KOPT-K1 (cell line): ENCODE measurements around the gene UBXN6.

Experiments used
- H3K27ac ChIP-seq: fragments of 200-600 bp; sonication (generic); 2 replicates; pipeline ENCODE4 v1.5.1; 2016; ENCODE audit warnings: antibody characterized with exemption, mild to moderate bottlenecking, low read depth, low read length; ENCODE audit not compliant: poor library complexity, severe bottlenecking
- H3K36me3 ChIP-seq: fragments of 200-600 bp; sonication (generic); 2 replicates; pipeline ENCODE4 v1.5.1; 2017; ENCODE audit warnings: antibody characterized with exemption, mild to moderate bottlenecking, low read length, moderate library complexity; ENCODE audit not compliant: insufficient read depth
- H3K9me3 ChIP-seq: fragments of 200-600 bp; sonication (generic); 2 replicates; pipeline ENCODE4 v1.5.1; 2017; ENCODE audit warnings: antibody characterized with exemption, low read length, mild to moderate bottlenecking; ENCODE audit not compliant: insufficient read depth, poor library complexity, severe bottlenecking

UBXN6 gene

DNA sequence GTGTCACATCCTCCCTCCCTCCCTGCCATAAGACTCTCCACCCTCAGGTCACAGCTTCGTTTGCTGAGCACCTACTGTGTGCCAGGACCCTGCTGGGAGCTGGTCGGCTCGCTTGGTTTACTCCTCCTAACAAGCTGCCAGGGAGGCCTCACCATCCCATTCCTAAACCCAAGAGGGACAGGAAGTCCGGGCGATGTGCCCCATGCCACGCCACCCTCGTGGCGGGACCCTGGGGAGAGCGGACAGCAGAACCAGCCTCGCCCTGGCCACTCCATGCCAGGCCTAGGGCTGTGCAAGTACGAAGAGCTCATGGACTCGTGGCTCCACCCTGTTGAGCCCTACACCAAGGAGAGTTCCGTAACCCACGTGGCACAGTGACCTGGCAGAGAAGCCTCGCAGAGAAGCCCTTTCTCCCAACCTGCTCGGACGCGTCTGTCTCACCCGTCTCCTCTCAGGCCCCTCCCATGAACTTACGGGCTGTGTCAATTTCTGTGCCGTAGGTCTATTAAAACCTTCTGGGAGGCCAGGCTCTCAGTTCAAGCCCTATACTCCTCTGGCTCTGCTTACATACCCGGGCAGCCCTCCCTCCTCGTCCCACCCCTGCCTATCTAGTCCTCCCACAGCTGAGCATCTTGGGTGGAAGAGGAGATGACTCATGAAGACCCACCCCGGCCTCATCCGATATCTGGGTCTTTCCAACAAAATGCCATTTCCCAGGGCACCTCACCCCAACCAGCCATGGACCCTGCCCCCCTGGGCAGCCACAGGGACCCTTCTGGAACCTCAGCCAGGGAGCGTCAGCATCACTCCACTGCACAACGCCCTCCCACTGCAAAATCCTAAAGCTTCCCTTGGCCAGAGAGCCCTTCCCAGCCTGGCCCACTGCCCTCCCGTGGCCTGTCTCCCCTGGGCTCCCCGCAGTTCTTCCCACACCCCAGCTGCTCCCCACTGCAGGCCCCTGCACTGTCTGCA lies 2.6 kb downstream of the UBXN6 start:
- Histone ChIP-seq H3K27ac (no peak overlapping the region), H3K36me3 (peaks cover 32% of the 10 kb centered on the region), H3K9me3 (no peaks in the 10 kb centered on the region)

DNA sequence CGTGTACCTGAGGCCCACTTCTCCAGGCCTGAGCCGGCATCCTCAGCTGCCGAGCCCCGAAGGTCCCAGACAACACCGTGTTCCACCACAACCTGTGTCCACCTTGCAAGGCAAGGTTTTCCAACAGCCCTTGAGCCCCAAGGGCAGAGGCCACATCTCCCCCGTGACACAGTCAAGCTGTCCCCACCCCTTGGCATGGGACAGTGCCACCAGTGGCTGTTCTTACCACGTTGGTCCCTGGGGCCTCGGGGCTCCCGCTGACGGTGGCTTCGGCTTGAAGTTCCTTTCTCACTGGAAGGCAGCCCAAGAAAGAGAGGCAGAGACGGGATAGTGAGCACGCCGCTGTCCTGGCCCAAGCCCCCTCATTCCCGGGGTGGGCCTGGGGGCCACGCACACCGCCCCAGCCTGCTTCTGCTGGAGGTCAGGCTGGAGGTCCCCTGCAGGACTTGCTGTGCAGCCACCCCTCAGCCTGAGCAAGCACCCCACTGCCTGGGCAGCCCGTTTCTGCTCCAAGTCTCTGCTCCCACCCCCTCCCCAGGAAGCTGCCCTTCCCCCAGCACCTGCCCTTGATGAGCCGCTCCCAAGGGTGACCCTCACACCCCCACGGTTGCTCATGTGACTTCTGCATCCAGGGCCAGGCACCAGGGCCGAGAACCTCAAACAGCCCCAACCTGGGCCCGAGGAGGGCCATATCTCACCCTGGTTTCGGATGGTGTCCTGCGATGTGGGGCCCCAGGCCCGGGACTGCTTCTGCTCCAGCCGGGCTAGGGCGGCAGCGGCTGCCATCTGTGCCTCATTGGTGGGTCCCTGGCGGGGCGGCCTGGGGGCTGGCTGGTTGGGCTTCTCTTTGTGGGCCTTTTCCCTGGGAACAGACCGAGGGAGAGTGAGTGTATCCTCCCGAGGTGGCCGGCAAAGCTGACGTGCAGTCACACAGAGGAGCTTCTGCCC lies 4.1 kb downstream of the UBXN6 start:
- Histone ChIP-seq H3K9me3 (no peaks in the 10 kb centered on the region), H3K27ac (no peak overlapping the region), H3K36me3 (peaks cover 47% of the 10 kb centered on the region)

DNA sequence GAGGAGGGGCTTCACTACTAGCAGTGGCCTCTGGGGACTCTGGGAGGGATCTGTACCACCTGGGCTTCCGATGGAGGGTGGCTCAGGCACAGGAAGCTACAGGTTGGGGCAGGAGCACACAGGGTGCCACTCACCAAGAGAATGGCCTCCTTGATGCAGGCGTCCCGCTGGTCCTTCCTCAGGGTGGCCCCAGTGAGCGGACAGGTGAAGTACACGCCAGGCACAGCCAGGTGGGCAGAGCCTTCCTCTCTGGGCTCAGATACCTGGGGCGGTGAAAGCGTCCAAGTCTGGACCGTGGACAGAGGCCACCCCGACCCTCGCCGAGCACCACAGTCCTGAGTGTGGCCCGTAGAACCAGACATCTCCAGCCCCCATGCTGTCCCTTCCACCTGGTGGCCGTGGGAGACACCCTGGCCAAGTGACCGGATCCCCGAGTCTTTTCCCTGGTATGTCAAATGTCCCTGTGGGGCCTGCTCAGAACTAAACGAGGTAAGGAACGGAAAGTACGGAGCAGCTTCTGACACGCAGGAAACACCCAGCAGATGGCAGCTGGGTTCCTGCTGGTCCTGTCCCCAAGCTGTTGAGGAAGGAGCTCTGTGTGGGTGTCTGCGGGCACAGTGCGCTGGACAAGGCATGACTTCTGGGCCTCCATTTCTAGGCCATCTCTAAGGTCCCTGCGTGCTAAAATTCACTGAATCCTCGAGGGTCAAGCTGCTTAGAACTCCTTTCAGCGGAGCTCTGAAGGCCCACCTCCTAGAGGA lies 5.2 kb downstream of the UBXN6 start:
- Histone ChIP-seq H3K9me3 (no peaks in the 10 kb centered on the region), H3K27ac (no peak overlapping the region), H3K36me3 (peaks cover 58% of the 10 kb centered on the region)

DNA sequence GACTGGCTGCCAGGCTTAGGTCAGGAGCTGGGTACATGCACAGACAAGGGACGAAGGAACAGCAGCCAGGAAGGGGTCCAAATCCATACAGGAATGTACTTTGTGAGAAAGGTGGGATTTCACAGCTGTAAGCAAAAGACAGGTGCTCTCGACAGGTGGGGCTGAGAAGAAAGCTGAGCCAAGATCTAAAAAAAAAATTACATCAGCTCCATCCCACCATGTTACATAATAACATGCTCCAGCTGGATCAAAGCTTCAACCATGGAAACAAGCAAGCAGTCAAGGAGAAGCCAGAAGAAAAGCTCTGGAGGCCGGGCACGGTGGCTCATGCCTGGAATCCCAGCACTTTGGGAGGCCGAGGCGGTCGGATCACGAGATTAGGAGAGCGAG lies 8.0 kb downstream of the UBXN6 start:
- H3K9me3 ChIP-seq, result no peaks in the 10 kb centered on the region
- peaks cover 86% of the 10 kb centered on the region for H3K36me3 ChIP-seq
- no peak overlapping the region for H3K27ac ChIP-seq

DNA sequence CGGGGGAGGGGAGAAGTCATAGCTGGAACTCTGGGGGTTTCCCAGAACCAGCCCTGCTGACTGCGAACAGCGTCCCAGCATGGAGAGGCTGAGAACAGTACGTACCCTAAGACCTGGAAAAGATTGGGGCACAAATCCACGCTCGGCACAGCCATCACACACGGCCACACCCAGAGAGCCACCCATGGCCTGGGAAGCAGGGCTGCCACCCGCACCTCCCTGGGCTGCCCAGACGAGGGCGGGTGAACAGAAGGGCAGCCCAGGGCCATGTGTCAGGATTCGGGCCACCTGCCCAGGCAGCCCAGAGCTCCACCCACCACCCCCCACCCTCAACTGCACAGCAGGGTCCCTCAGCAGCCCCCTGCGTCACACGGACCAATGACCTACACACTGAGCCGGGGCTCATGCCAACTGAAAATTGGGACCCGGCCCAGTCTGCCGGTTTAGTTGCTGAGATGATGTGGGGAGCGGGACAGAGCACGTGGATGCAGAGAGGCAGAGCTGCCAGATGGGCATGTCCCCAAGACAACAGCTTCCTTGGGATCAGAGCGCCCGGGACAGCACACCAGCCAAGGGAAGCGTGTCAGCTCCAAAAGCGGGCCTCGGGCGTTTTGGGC lies 8.5 kb downstream of the UBXN6 start:
- no peak overlapping the region for H3K27ac ChIP-seq
- H3K9me3 ChIP-seq, result no peaks in the 10 kb centered on the region
- peaks cover 91% of the 10 kb centered on the region for H3K36me3 ChIP-seq

DNA sequence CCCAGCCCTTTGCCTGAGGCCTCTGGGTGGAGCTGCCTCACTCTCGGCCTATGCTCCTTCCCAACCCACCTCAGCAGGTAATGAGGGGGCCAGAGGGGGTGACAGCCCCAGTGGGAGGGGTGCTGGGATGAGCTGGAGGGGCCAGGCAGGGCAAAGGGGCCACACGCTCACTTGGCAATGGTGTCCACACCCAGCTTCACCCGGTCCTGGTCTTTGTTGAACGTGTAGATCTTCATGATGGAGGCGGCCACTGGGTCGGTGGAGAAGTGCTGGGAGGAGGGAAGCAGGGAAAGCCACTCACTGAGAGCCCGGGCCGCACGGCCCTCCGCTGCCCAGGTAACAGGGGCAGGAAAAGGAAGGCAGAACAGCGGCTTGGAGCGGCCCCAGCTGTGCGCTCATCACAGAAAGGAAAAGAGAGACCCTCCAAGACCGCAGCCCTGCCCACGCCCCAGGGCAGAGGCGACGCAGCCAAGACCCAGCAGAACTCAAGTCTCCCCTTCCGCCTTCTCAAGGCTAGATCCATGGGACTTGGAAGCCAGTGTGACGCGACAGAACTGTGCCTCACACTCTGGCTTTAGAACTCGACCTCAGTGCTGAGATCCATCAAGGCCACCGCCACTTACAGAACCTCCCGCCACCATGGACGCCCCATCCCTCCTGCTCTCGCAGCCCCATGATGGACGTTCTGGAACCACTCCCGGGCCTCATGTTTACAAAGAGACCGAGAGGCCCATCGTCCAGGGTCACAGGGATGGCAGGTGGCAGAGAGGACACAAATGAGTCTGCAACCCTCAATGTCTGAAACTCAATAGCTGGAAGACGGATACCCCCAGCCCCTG lies 9.2 kb downstream of the UBXN6 start:
- Histone ChIP-seq H3K36me3 (peaks cover 93% of the 10 kb centered on the region), H3K27ac (no peak overlapping the region), H3K9me3 (no peaks in the 10 kb centered on the region)

DNA sequence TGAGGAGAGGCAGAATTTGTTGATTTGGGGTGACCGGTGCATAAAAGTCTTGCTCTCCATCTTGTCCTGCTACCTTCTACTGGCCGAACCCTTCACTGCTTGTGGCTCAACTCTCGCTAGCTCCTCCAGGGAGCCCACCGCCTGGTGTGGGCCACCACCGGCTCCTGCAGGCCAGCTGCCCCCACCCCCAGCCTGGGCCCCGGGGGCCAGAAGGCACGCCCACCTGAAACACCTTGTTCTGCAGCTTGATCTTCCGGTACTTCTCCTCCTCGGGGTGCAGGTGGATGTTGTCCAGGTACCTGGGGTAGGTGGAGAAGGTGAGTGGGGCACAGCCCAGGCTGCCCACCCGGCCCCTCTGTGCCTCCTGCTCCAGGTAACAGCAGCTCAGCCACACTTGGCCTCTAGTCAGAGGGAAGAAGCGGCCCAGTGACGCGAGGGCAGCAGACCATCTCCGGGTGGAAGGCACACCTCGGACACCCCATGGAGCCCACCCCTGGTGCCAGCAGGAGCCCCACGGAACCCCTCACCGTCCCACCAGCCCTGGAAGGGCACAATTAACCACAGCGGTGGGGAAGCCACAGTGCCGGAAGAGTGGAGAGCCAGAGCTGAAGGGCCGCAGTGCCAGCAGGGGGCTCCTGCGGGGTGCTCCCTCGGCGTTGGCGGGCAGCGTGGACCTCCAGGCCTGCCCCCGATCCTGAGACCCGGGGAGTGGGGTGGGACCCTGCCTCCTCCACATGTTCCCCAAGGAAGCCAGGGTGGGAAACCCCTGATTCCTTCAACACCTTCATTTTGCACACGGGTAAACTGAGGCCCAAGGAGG lies 10.1 kb downstream of the UBXN6 start:
- Histone ChIP-seq H3K36me3 (peaks cover 93% of the 10 kb centered on the region), H3K27ac (no peak overlapping the region), H3K9me3 (no peaks in the 10 kb centered on the region)

DNA sequence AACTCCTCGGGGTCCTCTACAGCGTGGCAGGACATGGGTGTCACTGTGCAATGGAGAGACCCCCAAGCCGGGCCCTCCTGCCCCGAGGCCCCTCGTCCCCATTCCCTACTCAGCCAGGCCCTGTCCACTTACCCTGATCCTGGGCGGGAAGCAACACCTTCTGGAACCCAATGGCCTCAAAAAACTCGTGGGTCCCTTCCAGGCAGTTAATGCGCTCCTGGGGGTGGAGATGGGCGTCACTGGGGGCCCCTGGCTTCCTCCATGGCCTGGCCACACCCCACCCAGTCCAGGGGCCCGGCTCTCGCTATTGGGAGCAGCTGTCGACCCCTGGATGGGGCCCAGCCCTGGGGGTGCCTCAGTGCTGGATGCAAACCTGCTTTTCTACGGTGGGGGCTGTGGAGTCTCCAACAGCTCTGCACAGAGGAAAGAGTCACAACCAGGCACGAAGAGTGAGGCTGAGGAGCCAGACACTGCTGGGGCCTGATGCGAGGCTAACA lies 10.8 kb downstream of the UBXN6 start:
- Histone ChIP-seq H3K36me3 (peaks cover 93% of the 10 kb centered on the region), H3K27ac (no peak overlapping the region), H3K9me3 (no peaks in the 10 kb centered on the region)

DNA sequence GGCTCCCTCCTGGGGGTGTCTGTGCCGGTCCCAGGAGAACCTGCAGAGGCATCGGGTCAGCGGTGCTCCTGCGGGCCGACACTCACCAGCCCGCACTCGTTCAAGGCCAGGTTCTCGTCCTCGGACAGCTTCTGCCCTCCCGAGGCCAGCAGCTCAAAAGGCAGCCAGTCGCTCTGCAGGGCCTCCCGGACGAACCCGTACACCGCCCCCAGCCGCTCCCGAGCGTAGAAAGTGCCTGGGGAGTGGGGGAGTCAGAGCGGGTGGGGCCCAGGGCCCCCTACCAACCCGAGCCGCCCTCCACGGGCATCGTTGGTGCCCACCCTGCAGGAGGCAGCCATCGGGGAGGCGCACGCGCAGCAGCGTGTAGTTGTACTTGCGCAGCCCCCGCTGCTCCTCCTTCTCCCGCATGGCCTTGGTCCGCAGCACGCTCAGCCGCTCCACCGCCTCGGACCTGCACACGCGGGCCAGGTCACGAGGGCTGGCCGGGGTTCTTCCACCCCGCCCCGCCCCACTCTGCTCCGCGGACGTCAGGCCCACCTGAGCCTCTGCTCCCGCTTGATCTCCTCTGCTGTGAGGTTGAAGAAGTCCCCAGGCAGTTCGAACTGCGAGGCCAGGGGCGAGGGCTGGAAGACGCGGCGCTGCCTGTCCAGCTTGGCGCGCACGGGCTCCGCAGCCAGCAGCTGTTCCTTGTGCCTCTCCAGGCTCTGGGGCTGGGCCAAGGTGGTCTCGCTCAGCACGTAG lies 11.5 kb downstream of the UBXN6 start:
- Histone ChIP-seq H3K9me3 (no peaks in the 10 kb centered on the region), H3K27ac (no peak overlapping the region), H3K36me3 (peaks cover 88% of the 10 kb centered on the region)

DNA sequence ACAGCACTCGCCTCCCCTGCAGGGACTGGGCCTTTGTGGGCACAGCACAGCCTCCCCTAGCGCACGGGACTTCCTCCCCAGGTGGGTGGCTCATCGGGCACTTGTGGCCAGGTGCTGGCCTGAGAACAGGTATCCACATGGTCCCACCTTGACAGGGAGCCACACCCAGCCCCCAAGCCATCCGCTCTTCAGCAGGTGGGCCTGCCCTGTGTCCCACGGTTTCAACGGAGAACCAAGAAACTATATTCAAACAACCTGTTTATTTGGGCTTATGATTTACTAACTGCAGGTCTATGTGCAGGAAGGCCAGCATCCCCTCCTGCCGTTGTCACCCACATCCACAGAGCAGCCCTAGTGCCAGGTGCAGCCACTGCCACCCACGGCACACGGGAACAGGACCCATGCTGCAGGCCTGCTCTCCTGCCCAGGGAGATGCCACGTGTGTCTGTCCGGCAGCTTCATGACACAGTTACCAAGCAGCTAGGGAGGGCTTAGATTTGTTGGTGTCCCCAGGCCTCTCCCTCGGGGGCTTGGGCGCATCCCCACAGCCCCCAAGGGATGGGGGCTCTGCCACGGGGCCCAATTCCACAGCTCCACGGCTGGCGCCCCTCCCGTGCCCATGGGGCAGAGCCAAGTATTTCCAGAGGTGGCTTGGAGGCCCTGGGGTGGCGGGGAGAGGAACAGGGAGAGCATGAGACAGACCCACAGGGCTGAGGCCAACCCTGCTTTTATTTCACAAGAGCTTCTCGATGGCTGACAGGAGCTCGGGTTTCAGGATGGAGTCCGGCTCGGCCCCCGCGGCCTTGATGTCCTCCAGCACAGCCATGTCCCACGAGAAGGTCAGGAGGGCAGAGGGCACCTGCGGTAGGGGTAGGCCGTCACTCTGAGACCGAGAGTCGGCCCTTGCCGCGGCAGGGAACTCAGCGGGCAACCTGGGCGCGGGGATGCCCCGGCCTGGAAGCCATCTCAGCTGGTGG lies 12.5 kb downstream of the UBXN6 start:
- no peak overlapping the region for H3K27ac ChIP-seq
- no peaks in the 10 kb centered on the region for H3K9me3 ChIP-seq
- peaks cover 93% of the 10 kb centered on the region for H3K36me3 ChIP-seq

DNA sequence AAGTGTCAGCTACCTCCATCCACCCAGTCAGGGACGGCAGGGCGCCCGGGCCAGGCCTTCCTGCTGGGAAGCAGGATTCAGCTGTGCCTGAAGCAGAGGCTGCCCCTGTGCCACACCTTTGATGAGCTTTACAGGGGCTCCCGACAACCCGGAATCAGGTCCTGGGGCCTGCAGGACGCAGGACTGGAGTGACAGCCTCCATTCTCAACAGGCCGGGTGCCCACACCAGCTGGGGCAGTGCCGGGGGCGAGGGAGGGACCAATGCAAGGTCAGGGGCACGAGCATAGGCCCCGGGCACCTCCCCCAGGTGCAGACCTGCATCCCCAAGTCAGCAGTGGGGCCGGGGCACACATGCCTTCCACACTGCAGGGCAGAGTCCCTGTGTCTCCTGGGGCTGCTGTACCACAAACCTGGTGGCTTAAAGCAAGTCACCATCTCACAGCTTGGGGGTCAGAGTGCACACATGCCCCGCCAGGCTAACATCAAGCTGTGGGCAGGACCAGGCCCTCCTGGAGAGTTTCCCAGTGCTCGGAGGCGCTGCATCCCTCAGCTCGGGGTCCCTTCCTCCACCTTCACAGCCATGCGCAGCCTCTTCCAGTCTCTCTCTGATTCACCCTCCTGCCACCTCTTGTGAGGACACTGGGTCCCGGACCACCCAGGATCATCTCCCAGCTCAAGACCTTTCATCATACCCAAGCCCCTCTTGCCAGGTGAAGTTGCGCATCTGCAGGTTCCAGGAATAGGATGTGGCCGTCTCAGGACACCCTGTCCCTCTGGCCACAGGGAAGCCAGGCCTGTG lies 13.4 kb downstream of the UBXN6 start:
- no peak overlapping the region for H3K27ac ChIP-seq
- no peaks in the 10 kb centered on the region for H3K9me3 ChIP-seq
- peaks cover 93% of the 10 kb centered on the region for H3K36me3 ChIP-seq
